Vagina (tissue), 2 donors: ENCODE data around the gene TSPEAR. TPM values are rescaled to one million over a fixed set of nuclear protein-coding genes. Genes with fewer than 3 reads are reported as not detected.

ENCODE experiments used
- DNase-seq, 2 donors: peaks; one replicate each; pipeline ENCODE4 v3.0.0-alpha.2; 2017; ENCODE audit errors: extremely low spot score in 2 of 2
- H3K27ac ChIP-seq: fragments of 200-600 bp; sonication (generic); one replicate; pipeline ENCODE4 v1.5.1; 2019
- H3K27me3 ChIP-seq: fragments of 200-600 bp; sonication (generic); one replicate; pipeline ENCODE4 v1.5.1; 2019
- H3K36me3 ChIP-seq, 2 donors: fragments of 200-600 bp; sonication (generic); one replicate each; pipeline ENCODE4 v1.5.1; 2017 to 2019
- H3K4me1 ChIP-seq: fragments of 200-600 bp; sonication (generic); one replicate; pipeline ENCODE4 v1.5.1; 2019
- H3K4me3 ChIP-seq, 2 donors: fragments of 200-600 bp; sonication (generic); 1 replicate in 1 of 2; 2 replicates in 1 of 2; pipeline ENCODE4 v1.5.1; 2016 to 2019
- H3K9me3 ChIP-seq: fragments of 200-600 bp; sonication (generic); one replicate; pipeline ENCODE4 v1.5.1; 2019
- POLR2A ChIP-seq, 2 donors: fragments of 450-650 bp; IDR thresholded peaks; one replicate each; pipeline ENCODE4 v1.6.1; 2017; ENCODE audit warnings: antibody characterized with exemption in 2 of 2, mild to moderate bottlenecking in 2 of 2, moderate library complexity in 2 of 2
- POLR2AphosphoS5 ChIP-seq, 2 donors: sonication (generic); formaldehyde crosslinking; IDR thresholded peaks; one replicate each; pipeline ENCODE4 v1.9.0; 2017; ENCODE audit warnings: antibody characterized with exemption in 2 of 2, mild to moderate bottlenecking in 2 of 2, low read depth in 1 of 2; ENCODE audit not compliant: insufficient read depth in 1 of 2
- intact Hi-C: fragments of 100-400 bp; cut with DNase I; formaldehyde crosslinking; loops from one replicate; pipeline ENCODE4 v1.15.1; 2023
- small RNA-seq: library from RNA; depleted of rRNA; stranded (forward); fragments of <200 nt; gene quantifications from one replicate; pipeline ENCODE3, GENCODE V24; 2016
- total RNA-seq: library from RNA; depleted of rRNA; stranded (reverse); fragments of >200 nt; gene quantifications from one replicate; pipeline ENCODE4 v1.2.3, GENCODE V29; 2016
- TF ChIP-seq, protein P1 (sequence below), 3 experiments: fragments of 450-650 bp in 2 of 3; fragments of 200-600 bp in 1 of 3; sonication (generic) in 1 of 3; IDR thresholded peaks; one replicate each; pipeline ENCODE4 v1.5.1; 2017 to 2019; ENCODE audit warnings: antibody characterized with exemption in 3 of 3, mild to moderate bottlenecking in 2 of 3, moderate library complexity in 2 of 3

The TSPEAR gene
- total RNA-seq, 1 donor from 2014 or later: not detected

DNA sequence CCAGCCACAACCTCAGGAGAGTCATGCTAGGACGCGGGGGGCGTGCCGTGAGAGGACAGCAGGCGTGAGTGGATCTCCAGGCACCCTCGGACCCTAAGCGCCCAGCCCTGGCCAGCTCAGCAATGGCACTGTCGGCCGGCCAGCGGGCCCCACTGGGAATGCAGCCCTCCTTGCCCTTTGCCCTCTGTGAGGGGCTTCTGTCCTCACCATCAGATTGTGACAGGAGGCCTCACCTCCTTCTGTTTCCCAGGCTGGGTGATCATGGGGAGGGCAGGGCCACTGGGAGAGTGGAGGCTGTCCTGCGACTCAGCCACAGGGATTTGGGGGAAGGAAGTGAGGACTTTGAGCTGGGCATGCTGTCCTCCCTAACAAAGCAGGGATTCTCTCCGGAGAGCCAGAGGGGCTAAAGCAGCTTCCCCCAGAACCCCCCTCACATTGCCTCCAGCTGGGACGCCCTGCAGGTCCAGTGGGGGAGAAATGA, 262.7 kb downstream of the TSPEAR start:
- Histone ChIP-seq H3K36me3 (no peaks in the 10 kb centered on the region), H3K27ac (no peak overlapping the region), H3K4me3 (no peak overlapping the region), H3K4me1 (no peaks in the 10 kb centered on the region), H3K9me3 (no peaks in the 10 kb centered on the region), H3K27me3 (no peaks in the 10 kb centered on the region)
- intact Hi-C loops: no loop called here
- DNase-seq: no peak
- TF ChIP-seq POLR2AphosphoS5 (IDR thresholded peaks at IDR 0.05; ENCODE audit: insufficient read depth in 1 of 2, low read depth in 1 of 2): no peak
- TF ChIP-seq POLR2A (IDR thresholded peaks at IDR 0.05): no peak
- TF ChIP-seq, protein P1, sequence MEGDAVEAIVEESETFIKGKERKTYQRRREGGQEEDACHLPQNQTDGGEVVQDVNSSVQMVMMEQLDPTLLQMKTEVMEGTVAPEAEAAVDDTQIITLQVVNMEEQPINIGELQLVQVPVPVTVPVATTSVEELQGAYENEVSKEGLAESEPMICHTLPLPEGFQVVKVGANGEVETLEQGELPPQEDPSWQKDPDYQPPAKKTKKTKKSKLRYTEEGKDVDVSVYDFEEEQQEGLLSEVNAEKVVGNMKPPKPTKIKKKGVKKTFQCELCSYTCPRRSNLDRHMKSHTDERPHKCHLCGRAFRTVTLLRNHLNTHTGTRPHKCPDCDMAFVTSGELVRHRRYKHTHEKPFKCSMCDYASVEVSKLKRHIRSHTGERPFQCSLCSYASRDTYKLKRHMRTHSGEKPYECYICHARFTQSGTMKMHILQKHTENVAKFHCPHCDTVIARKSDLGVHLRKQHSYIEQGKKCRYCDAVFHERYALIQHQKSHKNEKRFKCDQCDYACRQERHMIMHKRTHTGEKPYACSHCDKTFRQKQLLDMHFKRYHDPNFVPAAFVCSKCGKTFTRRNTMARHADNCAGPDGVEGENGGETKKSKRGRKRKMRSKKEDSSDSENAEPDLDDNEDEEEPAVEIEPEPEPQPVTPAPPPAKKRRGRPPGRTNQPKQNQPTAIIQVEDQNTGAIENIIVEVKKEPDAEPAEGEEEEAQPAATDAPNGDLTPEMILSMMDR (IDR thresholded peaks at IDR 0.05): no peak

Small RNA genes lying within 50 kb of the gene (small RNA-seq; reads per million reads assigned to genes)
- gene KRTAP12-6P: not detected

Other genes with a start within 250 kb of the TSPEAR start
- gene KRTAP10-1, start 171.4 kb downstream of the TSPEAR start, total RNA-seq: not detected
- gene KRTAP10-2, start 160.1 kb downstream of the TSPEAR start, total RNA-seq: not detected
- gene KRTAP10-3, start 152.8 kb downstream of the TSPEAR start, total RNA-seq: not detected
- gene KRTAP10-4, start 137.8 kb downstream of the TSPEAR start, total RNA-seq: not detected
- gene KRTAP10-5, start 131.0 kb downstream of the TSPEAR start, total RNA-seq: not detected
- not detected for gene KRTAP10-6, start 119.1 kb downstream of the TSPEAR start, total RNA-seq
- gene KRTAP10-7, start 111.0 kb downstream of the TSPEAR start, total RNA-seq: not detected
- gene KRTAP10-8, start 99.5 kb downstream of the TSPEAR start, total RNA-seq: not detected
- not detected for gene KRTAP10-9, start 84.5 kb downstream of the TSPEAR start, total RNA-seq
- gene KRTAP10-10, start 74.2 kb downstream of the TSPEAR start, total RNA-seq: not detected
- gene KRTAP10-11, start 65.2 kb downstream of the TSPEAR start, total RNA-seq: not detected
- gene KRTAP12-4, start 56.9 kb downstream of the TSPEAR start, total RNA-seq: not detected
- not detected for gene KRTAP12-3, start 53.6 kb downstream of the TSPEAR start, total RNA-seq
- not detected for gene KRTAP12-2, start 44.6 kb downstream of the TSPEAR start, total RNA-seq
- gene KRTAP12-1, start 29.4 kb downstream of the TSPEAR start, total RNA-seq: not detected
- gene KRTAP10-12, start 14.4 kb downstream of the TSPEAR start, total RNA-seq: not detected
- 96.5 TPM for gene UBE2G2, start 90.2 kb upstream of the TSPEAR start, total RNA-seq
- gene SUMO3, start 106.5 kb upstream of the TSPEAR start, total RNA-seq: 70.0 TPM
- gene PTTG1IP, start 162.1 kb upstream of the TSPEAR start, total RNA-seq: 165 TPM
- 35.1 TPM for gene ITGB2, start 209.3 kb upstream of the TSPEAR start, total RNA-seq
- 8.3 TPM for gene SLX9, start 228.5 kb upstream of the TSPEAR start, total RNA-seq